Right lobe of liver (tissue), 6 donors: ENCODE results near the gene PHACTR2. TPM values are rescaled to one million over a fixed set of nuclear protein-coding genes. Genes with fewer than 3 reads are reported as not detected.

Experiments
- ATAC-seq, 4 donors: fragments of 200-7000 bp; cut with Tn5 transposase; one replicate each; pipeline ENCODE4 v1.9.1; 2020; ENCODE audit warnings: mild to moderate bottlenecking in 4 of 4, moderate library complexity in 4 of 4
- DNase-seq, 3 donors: peaks; one replicate each; pipeline ENCODE4 v3.0.0-alpha.2; 2020
- H3K27ac ChIP-seq, 3 donors: fragments of 200-600 bp; one replicate each; pipeline ENCODE4 v1.8.0; 2022
- H3K27me3 ChIP-seq, 2 donors: fragments of 200-600 bp; one replicate each; pipeline ENCODE4 v1.8.0; 2022
- H3K36me3 ChIP-seq, 4 donors: fragments of 200-600 bp; sonication (generic) in 1 of 4; one replicate each; pipeline versions ENCODE4 v1.5.1 to v1.8.0; 2017 to 2022; ENCODE audit warnings: control low read depth in 1 of 4
- H3K4me1 ChIP-seq, 4 donors: fragments of 200-600 bp; sonication (generic) in 1 of 4; one replicate each; pipeline versions ENCODE4 v1.5.1 to v1.8.0; 2017 to 2022; ENCODE audit warnings: control low read depth in 1 of 4
- H3K4me3 ChIP-seq, 3 donors: fragments of 200-600 bp; one replicate each; pipeline ENCODE4 v1.8.0; 2022
- H3K9me3 ChIP-seq, 4 donors: fragments of 200-600 bp; sonication (generic) in 1 of 4; one replicate each; pipeline versions ENCODE4 v1.5.1 to v1.8.0; 2017 to 2022; ENCODE audit warnings: control low read depth in 1 of 4
- POLR2A ChIP-seq: fragments of 450-650 bp; IDR thresholded peaks from one replicate; pipeline ENCODE4 v1.6.1; 2017; ENCODE audit warnings: antibody characterized with exemption, mild to moderate bottlenecking
- WGBS: methylation state at CpG from one replicate; pipeline ENCODE4 v1.1.6; 2018; ENCODE audit warnings: low coverage, low lambda C conversion rate; ENCODE audit not compliant: insufficient coverage; ENCODE audit errors: missing lambda C conversion rate; 5-methylcytosine and 5-hydroxymethylcytosine counted together
- intact Hi-C, 2 donors: fragments of 100-400 bp; cut with DNase I; formaldehyde crosslinking; loops; one replicate each; pipeline versions ENCODE4 v1.11.2 to v1.14.1; 2022
- total RNA-seq, 6 experiments: library from RNA; depleted of rRNA in 2 of 6; stranded (reverse); fragments of >200 nt in 2 of 6; fragmentation: NEBNext Ultra II Directional in 3 of 6; extraction: Animal tissue kit (Norgen Biotek cat#: 25700) in 3 of 6; gene quantifications; one replicate each; pipeline versions ENCODE4 v1.1.0 to v1.2.4, GENCODE V29; 2016 to 2023
- TF ChIP-seq, protein P1 (sequence below), 4 donors: fragments of 200-600 bp in 3 of 4; fragments of 450-650 bp in 1 of 4; IDR thresholded peaks; one replicate each; pipeline versions ENCODE4 v1.5.1 to v1.8.0; 2016 to 2022; ENCODE audit warnings: antibody characterized with exemption in 4 of 4, mild to moderate bottlenecking in 2 of 4
- donor health status: DM: no; HTN: yes; CAD: no.
- donor health status: DM: no; HTN: no; CAD: no.
- donor health status: DM: no; HTN: no; CAD: no.
- donor health status: DM: no; HTN: yes; CAD: no.
- donor health status: DM: no; HTN: yes; CAD: no.

Gene PHACTR2
- total RNA-seq, 6 experiments from 2014 or later: 14.0 to 62.7 (median 20.9) TPM

DNA sequence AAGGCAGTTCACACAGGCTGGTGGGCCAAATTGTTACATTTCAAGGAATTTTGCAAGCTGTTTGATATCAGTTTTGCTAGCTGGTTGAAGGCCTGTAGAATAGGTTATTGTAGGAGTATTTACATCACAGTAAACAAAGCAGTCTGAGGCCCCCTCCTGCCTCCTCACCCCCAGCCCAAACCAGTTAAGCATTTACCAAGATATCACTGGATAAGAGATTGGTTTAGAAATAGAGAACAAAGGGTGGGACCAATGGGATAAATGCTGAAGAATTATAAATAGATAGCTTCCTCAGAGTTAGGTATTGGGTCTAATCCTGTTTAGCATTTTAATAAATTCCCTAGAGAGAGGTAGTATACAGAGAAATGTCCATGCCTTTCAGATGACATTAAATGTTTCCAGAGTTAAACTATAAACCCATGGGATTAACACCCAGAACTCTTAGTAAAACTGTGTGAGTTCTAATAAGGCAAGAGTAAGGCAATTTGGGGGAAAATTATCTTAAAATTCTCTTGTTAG, 2.3 kb upstream of the PHACTR2 start:
- intact Hi-C loops: loop anchor here in 1 of 2 donors (10.0 kb wide), 1 partner anchor 71 kb away; no protein-coding TSS in a partner anchor
- Histone ChIP-seq H3K9me3 (no peaks in the 10 kb centered on the region), H3K4me1 (peaks cover 0 to 29% (median 0%) of the 10 kb centered on the region in 4 donors), H3K36me3 (no peaks in the 10 kb centered on the region), H3K27me3 (no peaks in the 10 kb centered on the region), H3K27ac (no peak overlapping the region), H3K4me3 (no peak overlapping the region)
- DNase-seq: no peak
- no peak for TF ChIP-seq POLR2A
- TF ChIP-seq, protein P1, sequence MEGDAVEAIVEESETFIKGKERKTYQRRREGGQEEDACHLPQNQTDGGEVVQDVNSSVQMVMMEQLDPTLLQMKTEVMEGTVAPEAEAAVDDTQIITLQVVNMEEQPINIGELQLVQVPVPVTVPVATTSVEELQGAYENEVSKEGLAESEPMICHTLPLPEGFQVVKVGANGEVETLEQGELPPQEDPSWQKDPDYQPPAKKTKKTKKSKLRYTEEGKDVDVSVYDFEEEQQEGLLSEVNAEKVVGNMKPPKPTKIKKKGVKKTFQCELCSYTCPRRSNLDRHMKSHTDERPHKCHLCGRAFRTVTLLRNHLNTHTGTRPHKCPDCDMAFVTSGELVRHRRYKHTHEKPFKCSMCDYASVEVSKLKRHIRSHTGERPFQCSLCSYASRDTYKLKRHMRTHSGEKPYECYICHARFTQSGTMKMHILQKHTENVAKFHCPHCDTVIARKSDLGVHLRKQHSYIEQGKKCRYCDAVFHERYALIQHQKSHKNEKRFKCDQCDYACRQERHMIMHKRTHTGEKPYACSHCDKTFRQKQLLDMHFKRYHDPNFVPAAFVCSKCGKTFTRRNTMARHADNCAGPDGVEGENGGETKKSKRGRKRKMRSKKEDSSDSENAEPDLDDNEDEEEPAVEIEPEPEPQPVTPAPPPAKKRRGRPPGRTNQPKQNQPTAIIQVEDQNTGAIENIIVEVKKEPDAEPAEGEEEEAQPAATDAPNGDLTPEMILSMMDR (IDR thresholded peaks at IDR 0.05): no peak
- no peak for ATAC-seq

DNA sequence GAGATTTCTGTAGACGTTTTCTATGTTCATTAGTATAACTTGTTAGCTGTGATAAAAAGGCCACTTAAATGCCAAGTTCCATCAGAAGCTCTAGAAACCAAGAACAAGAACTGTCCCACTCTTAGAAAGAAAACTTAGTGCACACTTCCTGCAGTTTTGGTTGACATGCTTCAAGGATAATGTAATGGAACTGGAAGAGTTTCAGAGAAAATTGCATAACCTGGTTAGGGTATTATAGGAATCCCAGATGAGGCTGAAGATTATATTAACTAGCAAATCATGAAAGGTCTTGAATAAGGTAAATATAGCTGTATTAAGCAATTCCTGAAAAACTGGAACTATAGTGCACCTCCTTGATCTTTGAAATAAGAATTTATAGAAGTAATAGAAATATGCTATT, 1.8 kb upstream of the PHACTR2 start:
- intact Hi-C loops: loop anchor here in 1 of 2 donors (10.0 kb wide), 1 partner anchor 71 kb away; no protein-coding TSS in a partner anchor
- Histone ChIP-seq H3K36me3 (no peaks in the 10 kb centered on the region), H3K9me3 (no peaks in the 10 kb centered on the region), H3K4me3 (no peak overlapping the region), H3K27me3 (no peaks in the 10 kb centered on the region), H3K4me1 (peaks cover 0 to 29% (median 0%) of the 10 kb centered on the region in 4 donors), H3K27ac (peak overlapping the region in 1 of 3 donors; percentile 31)
- TF ChIP-seq, protein P1 (IDR thresholded peaks at IDR 0.05): no peak
- TF ChIP-seq POLR2A: no peak
- 69% methylated on average over 1 of the region's 1 CpG for WGBS
- no peak for DNase-seq
- ATAC-seq: peak in 1 of 4 donors; percentile 25

DNA sequence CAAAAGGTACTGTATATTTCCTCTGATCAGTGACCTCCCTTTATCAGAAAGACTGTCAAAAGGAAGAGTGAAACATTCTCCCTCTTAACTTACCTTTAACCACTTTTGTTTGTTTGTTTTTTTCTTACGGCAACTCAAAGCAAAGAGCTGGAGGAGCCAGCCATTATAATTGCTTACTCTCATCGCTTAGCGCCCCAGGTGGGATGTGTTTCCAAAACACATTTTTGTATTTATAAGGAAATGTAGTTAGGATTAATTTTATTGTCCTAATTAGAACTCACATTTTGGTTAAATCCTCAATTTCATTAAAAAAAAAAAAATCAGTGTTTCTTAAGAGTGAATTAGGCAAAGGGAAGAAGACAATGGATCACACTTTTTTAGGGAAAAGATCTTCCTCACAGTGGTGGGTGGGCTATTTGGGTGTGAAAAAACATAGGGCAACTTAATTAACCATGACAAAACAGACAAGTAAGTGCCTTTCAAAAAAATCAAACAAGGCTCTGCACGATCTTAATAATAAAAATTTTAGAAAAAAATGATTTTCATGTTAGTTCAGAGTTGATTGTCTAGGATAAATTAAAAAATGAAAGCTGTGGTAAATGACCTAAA, 1.2 kb upstream of the PHACTR2 start:
- intact Hi-C loops: loop anchor here in 1 of 2 donors (10.0 kb wide), 1 partner anchor 72 kb away; no protein-coding TSS in a partner anchor
- 76% methylated on average over 4 of the region's 4 CpGs for WGBS

DNA sequence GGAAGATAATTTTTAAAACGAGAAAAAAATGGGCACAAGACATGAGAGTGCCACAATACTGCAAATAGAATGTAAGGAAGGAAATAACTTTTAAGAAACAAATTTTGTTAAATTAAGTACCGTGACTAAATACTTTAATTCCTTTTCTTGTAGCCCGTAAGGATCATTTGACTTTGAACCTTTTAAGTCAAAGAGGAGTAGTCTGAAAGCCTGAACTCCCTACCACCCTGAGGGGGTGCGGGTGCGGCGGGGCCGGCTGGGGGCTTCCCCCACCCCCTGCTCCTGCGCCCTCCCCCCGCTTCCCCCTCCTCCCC, 231 bp upstream of the PHACTR2 start:
- Histone ChIP-seq H3K4me3 (peak overlapping the region; percentile 78 to 82 (median 80)), H3K4me1 (peaks cover 0 to 37% (median 0%) of the 10 kb centered on the region in 4 donors), H3K27ac (peak overlapping the region; percentile 84 to 95 (median 89)), H3K36me3 (no peaks in the 10 kb centered on the region), H3K27me3 (no peaks in the 10 kb centered on the region), H3K9me3 (no peaks in the 10 kb centered on the region)
- ATAC-seq (no peak), DNase-seq (no peak)
- 4% methylated on average over 9 of the region's 9 CpGs for WGBS
- TF ChIP-seq POLR2A: no peak
- TF ChIP-seq, protein P1 (IDR thresholded peaks at IDR 0.05): no peak
- intact Hi-C loops: loop anchor here in 1 of 2 donors (10.0 kb wide), 1 partner anchor 73 kb away; no protein-coding TSS in a partner anchor

More for the DNA sequence above, 1.2 kb upstream of the PHACTR2 start:
- Histone ChIP-seq H3K4me3 (no peak overlapping the region), H3K9me3 (no peaks in the 10 kb centered on the region), H3K4me1 (peaks cover 0 to 31% (median 0%) of the 10 kb centered on the region in 4 donors), H3K27ac (peak overlapping the region in 2 of 3 donors; percentile 31 to 89), H3K36me3 (no peaks in the 10 kb centered on the region), H3K27me3 (no peaks in the 10 kb centered on the region)
- ATAC-seq (no peak), DNase-seq (no peak)
- no peak for TF ChIP-seq POLR2A
- TF ChIP-seq, protein P1 (IDR thresholded peaks at IDR 0.05): no peak
